NCI-H345 (cell line): Measurements from ENCODE around the gene FZD2.
"Not testable (repeated sequence)": the region's sequence is repeated elsewhere in the genome, so short reads cannot be mapped to it uniquely, and the experiment has no call there.

ENCODE experiments used
- DNase-seq: peaks from one replicate; lab custom pipeline; 2025; lab: John Stamatoyannopoulos, UW

Gene FZD2

DNA sequence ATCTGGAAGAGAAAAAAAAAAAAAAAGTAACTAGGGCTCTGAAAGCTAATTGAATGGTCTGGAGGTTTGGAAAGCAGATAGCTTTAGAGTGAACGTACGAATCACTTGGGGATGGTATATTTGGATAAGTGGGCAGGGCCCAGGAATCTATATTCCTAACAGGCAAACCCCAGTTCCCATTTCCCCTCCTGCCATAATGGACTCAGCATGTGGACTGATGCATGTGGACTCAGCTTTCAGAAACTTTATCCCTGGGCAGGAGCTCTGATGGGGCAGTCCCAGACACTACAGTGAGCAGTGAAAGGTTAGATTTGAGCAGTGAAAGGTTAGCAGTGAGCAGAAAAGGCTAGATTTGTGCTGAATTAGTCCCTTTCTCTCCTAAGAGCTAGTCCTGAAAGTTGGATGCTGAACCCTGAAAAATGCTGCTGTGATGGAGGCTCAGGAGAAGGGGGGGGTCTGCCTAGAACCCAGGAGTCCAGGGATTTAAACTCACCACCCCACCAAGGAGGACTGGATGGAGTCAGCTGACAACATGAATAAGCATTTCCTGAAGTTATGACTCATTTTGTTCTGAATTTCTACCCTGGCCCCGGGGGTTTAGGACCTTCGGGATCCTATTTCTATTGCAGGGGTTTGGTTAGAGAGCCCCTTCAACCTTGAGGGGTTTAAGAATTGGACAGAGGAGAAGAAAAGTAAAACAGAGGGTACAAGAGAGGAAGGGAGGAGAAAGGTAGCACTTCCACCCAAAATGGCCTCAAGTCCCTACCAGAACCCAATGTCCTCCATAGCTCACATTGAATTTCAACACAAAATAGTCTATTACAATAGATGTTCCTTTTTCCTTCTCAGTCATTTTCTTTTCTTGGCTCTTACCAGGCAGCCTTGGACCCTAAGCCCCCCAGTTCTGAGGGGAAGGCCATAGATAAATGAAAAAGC is 10.3 kb upstream of the FZD2 start:
- no peak for DNase-seq

DNA sequence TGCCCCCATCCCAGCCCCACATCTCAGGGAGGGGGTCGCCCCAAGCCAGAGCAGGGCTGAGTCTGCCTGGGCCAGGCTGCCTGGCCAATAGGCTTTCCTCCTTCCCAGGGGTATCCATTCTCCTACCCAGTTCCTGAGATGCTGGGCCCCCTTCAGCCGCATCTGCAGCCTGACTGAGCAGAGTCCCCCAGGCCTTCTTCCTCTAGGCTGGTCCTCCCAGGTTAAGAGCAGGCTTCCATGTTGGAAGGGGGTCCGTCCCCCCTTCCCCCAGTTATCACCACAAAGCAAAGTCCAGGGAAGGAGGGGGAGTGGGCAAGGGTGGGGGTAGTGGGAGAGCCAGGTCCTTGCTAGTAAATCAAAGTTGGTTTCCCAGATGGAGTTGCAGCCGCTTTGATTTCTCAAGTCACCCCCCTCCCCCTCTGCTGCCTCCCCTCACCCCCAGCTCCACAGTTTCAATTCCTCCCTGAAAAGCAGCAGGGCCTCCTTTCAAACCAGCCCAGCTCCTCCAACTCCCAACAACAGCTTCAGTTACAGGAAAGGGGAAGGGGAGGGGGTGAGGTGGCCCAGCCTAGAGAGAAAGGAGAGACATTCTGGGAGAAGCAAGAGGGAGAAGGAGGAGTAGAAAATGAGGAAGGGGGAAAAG is 9.5 kb upstream of the FZD2 start:
- no peak for DNase-seq

- no peak for DNase-seq
These were observed 8.7 kb upstream of the FZD2 start for GRCh38 chr17:44548376-44549230.

- no peak for DNase-seq
These were observed 7.6 kb upstream of the FZD2 start for GRCh38 chr17:44549686-44550085.

DNA sequence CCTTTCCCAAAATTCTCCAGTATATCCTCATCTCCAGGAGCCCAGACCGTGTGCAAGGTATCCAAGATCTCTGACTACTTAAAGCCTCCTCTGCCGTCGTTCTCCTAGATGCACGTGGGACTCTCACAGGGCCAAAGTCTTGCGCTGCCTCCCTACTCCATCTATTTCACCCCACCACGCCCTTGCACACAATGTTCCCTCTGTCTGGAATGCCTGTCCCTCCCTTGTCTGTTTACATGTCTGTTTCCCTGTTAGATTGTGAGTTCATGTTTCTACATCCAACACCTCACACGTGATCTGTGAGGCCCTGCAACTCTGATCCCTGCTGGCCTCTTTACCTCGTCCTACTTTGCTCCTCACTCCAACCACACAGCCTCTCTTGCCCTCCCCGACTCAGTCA is 4.9 kb upstream of the FZD2 start:
- no peak for DNase-seq

GRCh38 chr17:44555099-44555498 is 2.2 kb upstream of the FZD2 start:
- DNase-seq: no peak

GRCh38 chr17:44556166-44556831 is 985 bp upstream of the FZD2 start:
- DNase-seq: peak; percentile 27

GRCh38 chr17:44557651-44558285 is 484 bp downstream of the FZD2 start:
- no peak for DNase-seq

- DNase-seq: no peak
These were observed 1.0 kb downstream of the FZD2 start for GRCh38 chr17:44558334-44558709.

DNA sequence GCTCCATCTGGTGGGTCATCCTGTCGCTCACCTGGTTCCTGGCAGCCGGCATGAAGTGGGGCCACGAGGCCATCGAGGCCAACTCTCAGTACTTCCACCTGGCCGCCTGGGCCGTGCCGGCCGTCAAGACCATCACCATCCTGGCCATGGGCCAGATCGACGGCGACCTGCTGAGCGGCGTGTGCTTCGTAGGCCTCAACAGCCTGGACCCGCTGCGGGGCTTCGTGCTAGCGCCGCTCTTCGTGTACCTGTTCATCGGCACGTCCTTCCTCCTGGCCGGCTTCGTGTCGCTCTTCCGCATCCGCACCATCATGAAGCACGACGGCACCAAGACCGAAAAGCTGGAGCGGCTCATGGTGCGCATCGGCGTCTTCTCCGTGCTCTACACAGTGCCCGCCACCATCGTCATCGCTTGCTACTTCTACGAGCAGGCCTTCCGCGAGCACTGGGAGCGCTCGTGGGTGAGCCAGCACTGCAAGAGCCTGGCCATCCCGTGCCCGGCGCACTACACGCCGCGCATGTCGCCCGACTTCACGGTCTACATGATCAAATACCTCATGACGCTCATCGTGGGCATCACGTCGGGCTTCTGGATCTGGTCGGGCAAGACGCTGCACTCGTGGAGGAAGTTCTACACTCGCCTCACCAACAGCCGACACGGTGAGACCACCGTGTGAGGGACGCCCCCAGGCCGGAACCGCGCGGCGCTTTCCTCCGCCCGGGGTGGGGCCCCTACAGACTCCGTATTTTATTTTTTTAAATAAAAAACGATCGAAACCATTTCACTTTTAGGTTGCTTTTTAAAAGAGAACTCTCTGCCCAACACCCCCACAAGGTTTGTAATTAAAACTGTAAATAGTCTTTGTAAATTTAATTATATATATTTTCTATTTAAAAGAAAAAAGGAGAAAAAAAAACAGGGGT is 1.7 kb downstream of the FZD2 start:
- no peak for DNase-seq

- no peak for DNase-seq
These were observed 2.6 kb downstream of the FZD2 start for GRCh38 chr17:44559634-44560554.

DNA sequence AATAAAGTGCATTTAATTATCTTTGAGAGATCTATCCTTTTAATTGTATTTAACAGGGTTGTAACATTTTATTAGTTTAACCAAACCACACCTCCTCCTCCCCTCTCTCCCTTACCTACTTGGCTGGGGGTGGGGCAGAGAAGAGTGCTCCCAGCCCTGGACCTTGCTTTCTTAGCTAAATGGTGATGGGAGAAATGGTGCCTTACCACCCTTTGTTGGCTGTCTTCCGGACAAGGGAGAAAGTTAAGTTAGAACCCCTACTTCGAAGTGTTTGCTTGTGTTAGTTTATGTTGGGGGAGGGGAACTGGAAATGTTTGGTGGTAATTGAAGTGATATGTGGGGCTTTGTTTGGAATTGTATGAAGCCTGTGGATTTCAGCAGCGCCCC is 3.9 kb downstream of the FZD2 start:
- DNase-seq: no peak

DNA sequence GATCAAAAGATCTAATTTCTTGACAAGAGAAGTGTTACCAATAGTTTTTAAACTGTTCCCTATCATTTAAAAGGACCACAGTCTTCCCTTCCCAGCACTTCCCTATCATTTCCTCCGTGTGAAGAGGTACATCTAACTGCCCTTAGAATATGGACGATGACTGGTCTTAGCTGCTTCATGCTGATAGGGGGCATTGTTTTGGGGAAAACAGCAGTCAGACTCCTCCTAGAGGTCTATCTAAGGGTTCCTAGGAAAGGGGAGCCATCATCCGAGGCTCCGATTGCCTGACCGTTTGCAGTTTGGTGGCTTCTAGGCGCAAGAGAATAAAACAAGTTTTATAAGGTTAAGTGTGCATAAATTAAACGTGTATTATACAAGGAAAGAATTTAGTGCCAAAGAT is 7.1 kb downstream of the FZD2 start:
- DNase-seq: no peak

DNA sequence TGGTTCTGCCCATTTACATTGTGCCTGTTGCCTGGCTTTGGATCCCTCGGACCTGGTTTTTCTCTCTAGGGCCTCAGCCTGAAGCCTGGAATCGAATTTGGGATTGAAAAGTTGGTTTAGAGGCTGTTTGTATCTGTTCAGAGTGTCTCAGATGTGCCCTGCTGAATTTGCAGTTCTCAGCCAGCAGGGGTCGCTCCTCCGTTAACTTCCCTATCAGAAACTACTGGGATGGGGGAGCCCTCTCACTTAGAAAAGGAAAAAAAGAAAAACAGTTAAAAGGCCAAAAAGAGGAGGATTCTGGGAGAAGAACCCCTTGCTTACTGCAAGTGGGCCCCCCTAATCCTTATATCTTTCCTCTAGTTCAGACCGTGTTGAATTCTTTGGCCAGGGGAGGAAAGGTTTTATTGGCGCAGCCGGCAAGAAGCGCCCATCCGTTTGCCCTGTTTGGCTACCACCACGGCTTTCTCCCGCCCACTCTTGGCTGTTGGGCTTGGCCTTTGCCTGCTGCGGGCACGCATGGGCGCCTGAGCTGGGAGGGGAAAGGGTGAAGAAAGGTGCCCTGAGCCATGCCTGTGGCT is 8.7 kb downstream of the FZD2 start:
- no peak for DNase-seq

GRCh38 chr17:44568311-44568944 is 11.1 kb downstream of the FZD2 start:
- not testable (repeated sequence) for DNase-seq

GRCh38 chr17:44568945-44569858 is 11.9 kb downstream of the FZD2 start:
- peak; percentile 48 for DNase-seq

GRCh38 chr17:44572801-44573200 is 15.5 kb downstream of the FZD2 start:
- DNase-seq: no peak
